ENCODE measurements around the gene THADA. TPM values are rescaled to one million over a fixed set of nuclear protein-coding genes. Genes with fewer than 3 reads are reported as not detected.

Gene THADA
- total RNA-seq, 1 donor from 2014 or later = 65.0 TPM

- peak; percentile 98 for DNase-seq (ENCODE audit: low spot score)
These were observed 369.3 kb downstream of the THADA start, which contains the start of gene ZFP36L2 for GRCh38 chr2:43226558-43226954. Gene ZFP36L2, minus strand, starts transcription at chr2:43226606. Its CDS starts 291 bp downstream, at chr2:43226315.

GRCh38 chr2:43225788-43226557 is 369.9 kb downstream of the THADA start:
- DNase-seq (ENCODE audit: low spot score) = peak; percentile 84

GRCh38 chr2:43225093-43225787 is 370.6 kb downstream of the THADA start:
- peak; percentile 57 for DNase-seq (ENCODE audit: low spot score)

- DNase-seq (ENCODE audit: low spot score) = no peak
These were observed 371.2 kb downstream of the THADA start for GRCh38 chr2:43224571-43225092.

GRCh38 chr2:43224131-43224570 is 371.7 kb downstream of the THADA start:
- peak; percentile 83 for DNase-seq (ENCODE audit: low spot score)

GRCh38 chr2:43223521-43224001 is 372.3 kb downstream of the THADA start:
- DNase-seq (ENCODE audit: low spot score) = peak; percentile 46

GRCh38 chr2:43222475-43223309 is 373.1 kb downstream of the THADA start:
- DNase-seq (ENCODE audit: low spot score) = peak; percentile 52

- DNase-seq (ENCODE audit: low spot score) = peak; percentile 99
These were observed 373.9 kb downstream of the THADA start for GRCh38 chr2:43221763-43222474.

GRCh38 chr2:43221124-43221762 is 374.6 kb downstream of the THADA start:
- peak; percentile 93 for DNase-seq (ENCODE audit: low spot score)

- DNase-seq (ENCODE audit: low spot score) = no peak
These were observed 375.1 kb downstream of the THADA start for GRCh38 chr2:43220760-43221123.

GRCh38 chr2:43220229-43220751 is 375.5 kb downstream of the THADA start:
- no peak for DNase-seq (ENCODE audit: low spot score)

GRCh38 chr2:43219383-43220228 is 376.2 kb downstream of the THADA start:
- DNase-seq (ENCODE audit: low spot score) = peak; percentile 89

- peak; percentile 59 for DNase-seq (ENCODE audit: low spot score)
These were observed 377.0 kb downstream of the THADA start for GRCh38 chr2:43218702-43219382.

GRCh38 chr2:43218155-43218701 is 377.6 kb downstream of the THADA start:
- peak; percentile 76 for DNase-seq (ENCODE audit: low spot score)

- peak; percentile 38 for DNase-seq (ENCODE audit: low spot score)
These were observed 378.3 kb downstream of the THADA start for GRCh38 chr2:43217228-43218154.

- no peak for DNase-seq (ENCODE audit: low spot score)
These were observed 379.2 kb downstream of the THADA start for GRCh38 chr2:43216629-43217028.

GRCh38 chr2:43215673-43216255 is 380.1 kb downstream of the THADA start:
- DNase-seq (ENCODE audit: low spot score) = no peak
